Adrenal gland (tissue), 12 donors: ENCODE data around the gene SPECC1L. TPM values are rescaled to one million over a fixed set of nuclear protein-coding genes. Genes with fewer than 3 reads are reported as not detected.
A peak's percentile ranks its signal among the peaks of the same experiment; 100 is the strongest.

Source experiments
- DNase-seq, 7 donors: peaks; one replicate each; pipeline ENCODE4 v3.0.0-alpha.2; 2019 to 2020
- H3K27ac ChIP-seq, 5 donors: fragments of 200-600 bp; sonication (generic) in 4 of 5; 1 replicate in 3 of 5; 2 replicates in 2 of 5; pipeline versions ENCODE4 v1.5.1 to v1.8.0; 2016 to 2020; ENCODE audit warnings: mild to moderate bottlenecking in 1 of 5
- H3K27me3 ChIP-seq: fragments of 200-600 bp; 2 replicates; pipeline ENCODE4 v1.8.0; 2021
- H3K36me3 ChIP-seq, 2 donors: fragments of 200-600 bp; replicated peaks in 1 of 2; 1 replicate in 1 of 2; 2 replicates in 1 of 2; pipeline versions ENCODE4 v1.5.1 to v1.8.0; 2018 to 2022
- H3K4me1 ChIP-seq, 2 donors: fragments of 200-600 bp; replicated peaks in 1 of 2; 1 replicate in 1 of 2; 2 replicates in 1 of 2; pipeline versions ENCODE4 v1.5.1 to v1.8.0; 2018 to 2021
- H3K4me3 ChIP-seq, 4 donors: fragments of 200-600 bp; sonication (generic) in 3 of 4; one replicate each; pipeline ENCODE4 v1.5.1; 2016 to 2018
- H3K9me3 ChIP-seq, 3 donors: fragments of 200-600 bp; sonication (generic) in 1 of 3; replicated peaks in 1 of 3; 1 replicate in 2 of 3; 2 replicates in 1 of 3; pipeline versions ENCODE4 v1.5.1 to v1.8.0; 2016 to 2021
- POLR2A ChIP-seq, 2 donors: fragments of 450-650 bp; IDR thresholded peaks; one replicate each; pipeline ENCODE4 v1.6.1; 2017; ENCODE audit warnings: antibody characterized with exemption in 2 of 2, mild to moderate bottlenecking in 2 of 2, moderate library complexity in 1 of 2
- WGBS, 4 donors: extraction: QIAGEN DNeasy Blood & Tissue Kit in 2 of 4; methylation state at CpG; one replicate each; pipeline versions ENCODE4 v1.1.5 to v1.1.7; 2013 to 2017; 5-methylcytosine and 5-hydroxymethylcytosine counted together
- intact Hi-C, 2 donors: fragments of 100-400 bp; cut with DNase I; formaldehyde crosslinking; loops; one replicate each; pipeline versions ENCODE4 v1.14.1 to v1.15.0; 2022 to 2023
- polyA plus RNA-seq, 3 donors: library from polyadenylated mRNA; stranded (reverse); fragments of 200-250 nt in 2 of 3; fragments of 350-450 nt in 1 of 3; fragmentation: Illumina TruSeq in 1 of 3; extraction: RNeasy Lipid Tissue Mini Kit (QIAGEN cat#74804) in 1 of 3; gene quantifications; one replicate each; pipeline ENCODE4 v1.2.3, GENCODE V29; 2013 to 2014
- total RNA-seq, 9 donors: library from RNA; depleted of rRNA in 4 of 9; stranded (reverse); fragments of >200 nt in 4 of 9; fragments of 120-200 nt in 1 of 9; fragmentation: NEBNext Ultra II Directional in 1 of 9; extraction: Animal tissue kit (Norgen Biotek cat#: 25700) in 1 of 9; gene quantifications; one replicate each; pipeline versions ENCODE4 v1.1.0 to v1.2.4, GENCODE V29; 2013 to 2023
- TF ChIP-seq, protein P1 (sequence below), 6 experiments: fragments of 450-650 bp in 4 of 6; fragments of 200-600 bp in 2 of 6; sonication (generic) in 1 of 6; IDR thresholded peaks; 1 replicate in 5 of 6; 2 replicates in 1 of 6; pipeline versions ENCODE4 v1.5.1 to v1.8.0; 2016 to 2021; ENCODE audit warnings: antibody characterized with exemption in 6 of 6, mild to moderate bottlenecking in 2 of 6, moderate library complexity in 1 of 6
- donor health status: healthy with polysubstance abuse.
- donor health status: Bipolar disorder and iron deficiency.
- donor health status: DM: yes; HTN: yes; CAD: no.
- donor health status: DM: no; HTN: no; CAD: no.
- donor health status: DM: no; HTN: no; CAD: no.
- donor health status: DM: yes; HTN: yes; CAD: no.

The SPECC1L gene
- total and polyA plus RNA-seq, 12 donors, result 7.2 to 121 (median 43.5) TPM

DNA sequence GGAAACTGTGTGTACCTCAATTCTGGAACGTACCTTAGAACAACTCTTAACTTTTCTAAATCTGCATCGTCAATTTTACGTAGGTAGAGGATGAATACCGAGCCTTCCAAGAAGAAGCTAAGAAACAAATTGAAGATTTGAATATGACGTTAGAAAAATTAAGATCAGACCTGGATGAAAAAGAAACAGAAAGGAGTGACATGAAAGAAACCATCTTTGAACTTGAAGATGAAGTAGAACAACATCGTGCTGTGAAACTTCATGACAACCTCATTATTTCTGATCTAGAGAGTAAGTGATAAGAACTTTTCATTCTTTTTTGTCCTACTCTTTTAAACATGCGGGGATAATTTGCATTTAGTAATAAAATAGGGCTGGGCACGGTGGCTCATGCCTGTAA is 53.5 kb downstream of the SPECC1L start:
- Histone ChIP-seq H3K4me3 (no peak overlapping the region), H3K4me1 (peaks cover 0 to 12% of the 10 kb centered on the region in 2 donors), H3K27me3 (no peaks in the 10 kb centered on the region), H3K9me3 (no peaks in the 10 kb centered on the region), H3K27ac (no peak overlapping the region), H3K36me3 (peaks cover 0 to 39% of the 10 kb centered on the region in 2 donors)
- 86 to 90% (median 89%) methylated on average over 8 of the region's 8 CpGs for WGBS, 4 donors
- no peak for TF ChIP-seq POLR2A (IDR thresholded peaks at IDR 0.05)
- TF ChIP-seq, protein P1, sequence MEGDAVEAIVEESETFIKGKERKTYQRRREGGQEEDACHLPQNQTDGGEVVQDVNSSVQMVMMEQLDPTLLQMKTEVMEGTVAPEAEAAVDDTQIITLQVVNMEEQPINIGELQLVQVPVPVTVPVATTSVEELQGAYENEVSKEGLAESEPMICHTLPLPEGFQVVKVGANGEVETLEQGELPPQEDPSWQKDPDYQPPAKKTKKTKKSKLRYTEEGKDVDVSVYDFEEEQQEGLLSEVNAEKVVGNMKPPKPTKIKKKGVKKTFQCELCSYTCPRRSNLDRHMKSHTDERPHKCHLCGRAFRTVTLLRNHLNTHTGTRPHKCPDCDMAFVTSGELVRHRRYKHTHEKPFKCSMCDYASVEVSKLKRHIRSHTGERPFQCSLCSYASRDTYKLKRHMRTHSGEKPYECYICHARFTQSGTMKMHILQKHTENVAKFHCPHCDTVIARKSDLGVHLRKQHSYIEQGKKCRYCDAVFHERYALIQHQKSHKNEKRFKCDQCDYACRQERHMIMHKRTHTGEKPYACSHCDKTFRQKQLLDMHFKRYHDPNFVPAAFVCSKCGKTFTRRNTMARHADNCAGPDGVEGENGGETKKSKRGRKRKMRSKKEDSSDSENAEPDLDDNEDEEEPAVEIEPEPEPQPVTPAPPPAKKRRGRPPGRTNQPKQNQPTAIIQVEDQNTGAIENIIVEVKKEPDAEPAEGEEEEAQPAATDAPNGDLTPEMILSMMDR (IDR thresholded peaks at IDR 0.05), result no peak
- DNase-seq, result no peak
- intact Hi-C loops, result loop anchor here in 1 of 2 donors (10.0 kb wide), 2 partner anchors 101 to 201 kb away; partner anchors contain the start of gene ADORA2A

DNA sequence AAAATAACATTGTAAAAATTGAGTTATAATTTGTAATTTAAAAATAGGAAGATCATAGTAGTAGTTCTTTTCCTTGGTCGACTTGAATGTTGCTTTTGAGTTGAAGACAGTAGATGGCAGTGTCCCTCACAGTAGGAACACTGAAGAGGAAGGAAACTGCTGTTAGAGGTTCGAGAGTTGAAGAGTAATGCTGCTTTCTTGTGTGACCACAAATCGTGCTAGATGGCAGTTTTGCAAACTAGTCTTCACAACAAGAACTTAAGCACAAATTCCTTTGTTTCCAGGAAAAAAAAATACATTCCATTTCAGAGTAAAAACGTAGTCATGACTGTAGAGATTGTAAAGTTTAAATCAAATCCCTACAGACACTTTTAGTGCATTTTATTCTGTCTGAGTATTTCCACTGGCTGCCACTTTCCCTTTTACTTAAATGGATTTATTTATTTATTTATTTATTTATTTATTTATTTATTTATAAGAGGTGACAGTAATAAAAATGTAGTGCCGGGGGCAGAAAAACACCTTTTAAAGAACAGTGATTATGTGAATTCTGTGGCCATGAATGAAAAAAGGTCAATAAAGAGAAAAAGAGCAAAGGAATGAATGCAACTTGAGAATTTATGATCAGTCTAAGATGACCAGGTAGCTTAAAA is 54.6 kb downstream of the SPECC1L start:
- intact Hi-C loops, result loop anchor here in 1 of 2 donors (10.0 kb wide), 2 partner anchors 100 to 200 kb away; partner anchors contain the start of gene ADORA2A
- Histone ChIP-seq H3K4me3 (no peak overlapping the region), H3K4me1 (peaks cover 0 to 12% of the 10 kb centered on the region in 2 donors), H3K27ac (no peak overlapping the region), H3K9me3 (no peaks in the 10 kb centered on the region), H3K27me3 (no peaks in the 10 kb centered on the region), H3K36me3 (peaks cover 0 to 46% of the 10 kb centered on the region in 2 donors)
- DNase-seq, result peak in 3 of 7 donors; percentile 23 to 36 (median 32)
- TF ChIP-seq, protein P1 (IDR thresholded peaks at IDR 0.05), result peak; percentile 38 to 84 (median 76)
- TF ChIP-seq POLR2A (IDR thresholded peaks at IDR 0.05), result no peak
- WGBS, 4 donors, result 18 to 24% (median 20%) methylated on average over 5 of the region's 5 CpGs

DNA sequence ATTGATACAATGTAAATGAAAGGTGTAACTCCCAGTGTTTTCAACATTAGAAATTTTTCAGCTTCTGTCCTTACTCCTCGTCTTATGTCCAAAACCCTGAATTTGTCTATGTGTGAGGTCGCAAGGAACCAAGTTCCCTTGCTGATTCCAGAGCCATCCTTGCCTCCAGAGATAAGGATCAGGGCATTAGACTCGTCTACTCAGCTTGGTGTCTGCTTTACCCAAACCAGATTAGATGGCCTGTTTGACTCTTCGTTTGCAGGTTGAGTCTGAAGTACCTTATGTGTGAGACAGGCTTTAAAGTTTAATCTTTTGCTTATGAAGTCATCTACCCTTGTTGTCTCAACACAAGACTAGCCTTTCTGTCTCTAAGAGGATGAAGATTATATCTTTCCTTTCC is 55.6 kb downstream of the SPECC1L start:
- no peaks in the 10 kb centered on the region for H3K27me3 ChIP-seq
- H3K4me3 ChIP-seq, result no peak overlapping the region
- no peaks in the 10 kb centered on the region for H3K9me3 ChIP-seq
- no peak for DNase-seq
- H3K36me3 ChIP-seq, result peaks cover 0 to 49% of the 10 kb centered on the region in 2 donors
- intact Hi-C loops, result loop anchor here in 1 of 2 donors (10.0 kb wide), 2 partner anchors 99 to 199 kb away; partner anchors contain the start of gene ADORA2A
- peaks cover 0 to 14% of the 10 kb centered on the region in 2 donors for H3K4me1 ChIP-seq
- no peak overlapping the region for H3K27ac ChIP-seq
- TF ChIP-seq, protein P1 (IDR thresholded peaks at IDR 0.05), result no peak
- TF ChIP-seq POLR2A (IDR thresholded peaks at IDR 0.05), result no peak
- 80 to 85% (median 83%) methylated on average over 4 of the region's 4 CpGs for WGBS, 4 donors

DNA sequence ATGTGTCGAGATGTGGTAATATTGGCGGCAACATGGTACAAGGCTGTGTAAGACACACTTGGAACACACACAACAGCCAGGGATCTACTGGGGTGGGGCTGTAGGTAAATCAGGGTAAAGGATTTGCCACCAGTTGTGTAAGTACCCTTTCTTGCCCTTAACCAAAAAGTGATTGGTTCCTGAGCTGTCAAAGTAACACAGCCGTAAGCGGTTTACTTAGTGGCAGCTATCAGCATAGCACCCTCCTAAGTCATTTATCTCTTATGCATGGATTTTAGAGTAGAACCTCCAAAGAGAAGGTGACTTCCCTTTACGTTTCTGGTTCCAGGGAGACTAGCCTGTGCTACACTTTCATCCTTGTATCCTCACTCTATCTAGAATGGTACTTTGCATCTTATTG is 57.2 kb downstream of the SPECC1L start:
- Histone ChIP-seq H3K9me3 (no peaks in the 10 kb centered on the region), H3K4me3 (no peak overlapping the region), H3K36me3 (peaks cover 0 to 39% of the 10 kb centered on the region in 2 donors), H3K4me1 (peaks cover 0 to 22% of the 10 kb centered on the region in 2 donors), H3K27ac (no peak overlapping the region), H3K27me3 (no peaks in the 10 kb centered on the region)
- WGBS, 4 donors, result 87 to 98% (median 95%) methylated on average over 5 of the region's 5 CpGs
- intact Hi-C loops, result loop anchor here in 1 of 2 donors (10.0 kb wide), 2 partner anchors 97 to 197 kb away; partner anchors contain the start of gene ADORA2A
- DNase-seq, result no peak
- TF ChIP-seq POLR2A (IDR thresholded peaks at IDR 0.05), result no peak
- TF ChIP-seq, protein P1 (IDR thresholded peaks at IDR 0.05), result no peak
